IMR-90 (cell line): ENCODE data around the gene PLCH2.

Experiments used
- CTCF ChIP-seq: conservative IDR thresholded peaks from 2 replicates; pipeline ENCODE4 v1.5.1; 2012; ENCODE audit warnings: mild to moderate bottlenecking, low read depth, low read length, improper control_type of control experiment
- ELK1 ChIP-seq: fragments of 150-350 bp; IDR thresholded peaks from 2 replicates; pipeline ENCODE4 v1.6.1; 2016; ENCODE audit warnings: low read depth, mild to moderate bottlenecking, low read length, moderate library complexity, borderline replicate concordance
- MAFK ChIP-seq: IDR thresholded peaks from 2 replicates; pipeline ENCODE4 v1.6.1; 2012; ENCODE audit warnings: low read depth, low read length, improper control_type of control experiment
- MXI1 ChIP-seq: IDR thresholded peaks from 2 replicates; pipeline ENCODE4 v1.6.1; 2012; ENCODE audit warnings: low read depth, mild to moderate bottlenecking, low read length, moderate library complexity, borderline replicate concordance
- POLR2A ChIP-seq: IDR thresholded peaks from 2 replicates; pipeline ENCODE4 v1.6.1; 2012; ENCODE audit warnings: mild to moderate bottlenecking, low read depth, low read length
- SMC3 ChIP-seq: fragments of 150-350 bp; IDR thresholded peaks from 2 replicates; pipeline ENCODE4 v1.6.1; 2016; ENCODE audit warnings: low read depth, mild to moderate bottlenecking, antibody characterized with exemption, low read length, moderate library complexity

- TF ChIP-seq POLR2A (no peak), CTCF (no peak), MAFK (no peak), ELK1 (no peak), MXI1 (no peak), SMC3 (no peak)
Measured at GRCh38 chr1:2528611-2528965, 52.5 kb downstream of the PLCH2 start.
